CD4-positive, alpha-beta memory T cell (primary cell): Measurements from ENCODE around the gene CHI3L2. TPM values are rescaled to one million over a fixed set of nuclear protein-coding genes. Genes with fewer than 3 reads are reported as not detected.

Source experiments
- CTCF ChIA-PET: fragments of 350-600 bp; sonication (Branson Sonifier 250); formaldehyde crosslinking; loops from one replicate; lab custom pipeline; 2021; ENCODE audit warnings: inconsistent platforms; ENCODE audit not compliant: partially characterized antibody; lab: Charles Lee
- POLR2A ChIA-PET: fragments of 350-600 bp; sonication (Branson Sonifier 250); formaldehyde crosslinking; loops from one replicate; lab custom pipeline; 2021; ENCODE audit not compliant: partially characterized antibody; lab: Charles Lee
- DNase-seq, 5 donors: peaks; one replicate each; pipeline versions ENCODE4 v3.0.0 to v3.0.0-alpha.2; 2020 to 2022; ENCODE audit warnings: mixed read lengths in 1 of 5
- H3K27ac ChIP-seq: one replicate; pipeline ENCODE4 v1.7.0; 2013; ENCODE audit warnings: low read depth, low read length
- H3K27me3 ChIP-seq: 2 replicates; pipeline ENCODE4 v1.7.0; 2013; ENCODE audit warnings: mild to moderate bottlenecking, low read length, moderate library complexity; ENCODE audit not compliant: insufficient read depth
- H3K36me3 ChIP-seq: 2 replicates; pipeline ENCODE4 v1.7.0; 2013; ENCODE audit warnings: mild to moderate bottlenecking, low read length, moderate library complexity; ENCODE audit not compliant: insufficient read depth
- H3K4me1 ChIP-seq: 2 replicates; pipeline ENCODE4 v1.7.0; 2013; ENCODE audit warnings: mild to moderate bottlenecking, low read length, moderate library complexity; ENCODE audit not compliant: insufficient read depth
- H3K4me3 ChIP-seq, 2 donors: one replicate each; pipeline ENCODE4 v1.7.0; 2013; ENCODE audit warnings: low read length in 2 of 2, mild to moderate bottlenecking in 1 of 2
- H3K9me3 ChIP-seq, 2 donors: one replicate each; pipeline ENCODE4 v1.7.0; 2013; ENCODE audit warnings: low read length in 2 of 2, control low read depth in 1 of 2; ENCODE audit not compliant: control insufficient read depth in 1 of 2
- H3K27ac Mint-ChIP-seq, 7 donors: one replicate each; pipeline ENCODE4 v1.8.0; 2020 to 2021; ENCODE audit warnings: mixed read lengths in 7 of 7, mild to moderate bottlenecking in 6 of 7, inconsistent platforms in 3 of 7, moderate library complexity in 3 of 7
- H3K27me3 Mint-ChIP-seq, 2 donors: one replicate each; pipeline ENCODE4 v1.8.0; 2020 to 2021; ENCODE audit warnings: mixed read lengths in 2 of 2
- H3K36me3 Mint-ChIP-seq, 2 donors: one replicate each; pipeline ENCODE4 v1.8.0; 2020 to 2021; ENCODE audit warnings: mixed read lengths in 2 of 2, inconsistent platforms in 1 of 2, mild to moderate bottlenecking in 1 of 2
- H3K4me1 Mint-ChIP-seq, 4 donors: one replicate each; pipeline ENCODE4 v1.8.0; 2020 to 2021; ENCODE audit warnings: mixed read lengths in 4 of 4, mild to moderate bottlenecking in 1 of 4
- H3K4me3 Mint-ChIP-seq, 8 donors: one replicate each; pipeline ENCODE4 v1.8.0; 2020 to 2021; ENCODE audit warnings: mixed read lengths in 8 of 8, mild to moderate bottlenecking in 7 of 8, moderate library complexity in 6 of 8, inconsistent platforms in 3 of 8
- H3K9me3 Mint-ChIP-seq, 8 donors: one replicate each; pipeline ENCODE4 v1.8.0; 2020 to 2021; ENCODE audit warnings: mixed read lengths in 8 of 8, mild to moderate bottlenecking in 5 of 8, inconsistent platforms in 3 of 8, moderate library complexity in 1 of 8
- intact Hi-C: fragments of 100-400 bp; cut with micrococcal nuclease; formaldehyde crosslinking; loops from one replicate; pipeline ENCODE4 v1.15.1; 2023
- polyA plus RNA-seq, 2 donors: library from polyadenylated mRNA; unstranded; fragments of 300-500 nt; fragmentation: Illumina TruSeq; gene quantifications; one replicate each; pipeline ENCODE4 v1.2.3, GENCODE V29; 2021
- total RNA-seq, 2 experiments: library from RNA; stranded (reverse); gene quantifications; one replicate each; pipeline ENCODE4 v1.2.3, GENCODE V29; 2021

Gene CHI3L2
- total and polyA plus RNA-seq, 4 experiments from 2014 or later = 1.7 to 18.2 (median 8.8) TPM

DNA sequence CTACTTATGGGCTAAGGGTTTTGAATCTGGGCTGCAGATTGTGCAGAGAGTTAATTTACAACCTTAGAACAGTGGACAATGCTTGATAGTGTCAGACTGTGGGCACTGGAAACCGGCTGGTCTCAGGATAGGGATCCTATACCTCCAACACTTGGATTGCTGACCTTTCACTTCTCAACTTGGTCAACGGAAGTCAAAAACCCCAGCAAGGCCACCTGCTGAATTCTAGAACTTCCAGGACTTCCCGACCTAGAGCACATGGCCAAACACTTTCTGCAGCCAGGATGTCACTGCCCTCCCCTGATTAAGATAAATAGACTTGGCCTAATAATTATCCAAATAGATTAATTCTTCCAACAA, 26.7 kb upstream of the CHI3L2 start:
- peaks cover 0 to 2% (median 0%) of the 10 kb centered on the region in 8 donors for H3K9me3 Mint-ChIP-seq
- POLR2A ChIA-PET = interaction anchor here (0.7 to 18.1 kb wide), 7 partner anchors 14 to 206 kb away, joined by 3 to 1434 read pairs (median 4); partner anchors contain the start of genes CEPT1, CHI3L2 and DRAM2
- Histone ChIP-seq H3K36me3 (peaks cover 28% of the 10 kb centered on the region), H3K4me1 (peaks cover 69% of the 10 kb centered on the region), H3K27me3 (no peaks in the 10 kb centered on the region), H3K4me3 (peak overlapping the region; percentile 87 to 90), H3K27ac (peak overlapping the region; percentile 84), H3K9me3 (no peaks in the 10 kb centered on the region)
- DNase-seq = no peak
- peaks cover 42 to 57% of the 10 kb centered on the region in 2 donors for H3K36me3 Mint-ChIP-seq
- intact Hi-C loops = loop anchor here (2.0 to 5.0 kb wide), 3 partner anchors 16 to 863 kb away; partner anchors contain the start of genes CEPT1, DRAM2 and RBM15
- H3K27me3 Mint-ChIP-seq = no peaks in the 10 kb centered on the region
- peaks cover 46 to 90% (median 58%) of the 10 kb centered on the region in 4 donors for H3K4me1 Mint-ChIP-seq
- peak overlapping the region; percentile 99 to 100 (median 100) for H3K4me3 Mint-ChIP-seq
- CTCF ChIA-PET = interaction anchor here (1.5 to 19.0 kb wide), 4 partner anchors 20 to 201 kb away, joined by 4 to 623 read pairs (median 34); partner anchors contain the start of gene CHI3L2
- peak overlapping the region; percentile 92 to 98 (median 98) for H3K27ac Mint-ChIP-seq

DNA sequence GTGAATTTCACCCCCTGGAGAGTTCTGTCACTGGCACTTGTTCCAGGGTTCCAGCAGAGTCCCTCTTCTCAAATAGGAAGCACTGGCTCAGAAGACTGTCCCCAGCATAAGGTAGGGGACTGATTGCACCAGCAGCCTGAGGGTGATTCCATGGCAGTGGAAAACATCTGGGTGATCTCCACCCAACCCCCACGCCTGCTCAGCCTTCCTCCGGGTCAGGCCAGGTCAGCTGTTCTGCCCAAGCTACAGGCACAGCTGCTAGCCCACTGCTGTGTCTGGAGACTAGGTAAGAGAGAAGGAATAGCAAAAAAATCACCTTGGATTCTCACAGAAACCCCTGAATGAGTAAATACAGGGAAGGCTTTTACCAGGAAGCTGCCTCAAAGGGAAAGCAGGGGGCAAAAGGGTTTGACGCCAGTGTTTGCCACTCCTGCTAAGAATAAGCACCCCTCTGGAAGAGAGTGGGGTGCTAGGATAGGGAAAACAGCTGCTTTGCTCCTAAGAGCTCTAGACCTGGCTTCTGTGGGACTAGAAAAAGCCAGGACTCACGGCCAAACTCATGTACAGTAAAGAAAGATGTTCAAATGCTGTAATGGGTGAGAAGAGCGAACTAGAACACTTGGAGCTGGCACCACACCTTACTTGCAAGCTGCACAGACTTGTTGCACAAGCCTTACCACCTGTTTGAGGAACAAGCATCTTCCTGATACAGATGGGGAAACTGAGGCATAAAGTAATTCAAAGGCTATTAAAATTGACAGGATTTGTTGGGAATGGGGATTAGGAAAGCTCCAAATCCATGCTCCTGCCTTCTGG, 26.0 kb upstream of the CHI3L2 start:
- H3K27ac ChIP-seq = peak overlapping the region; percentile 84
- ChIA-PET CTCF (interaction anchor here (1.5 to 19.0 kb wide), 3 partner anchors 20 to 171 kb away, joined by 4 to 623 read pairs (median 5); partner anchors contain the start of gene CHI3L2), POLR2A (interaction anchor here (1.2 to 18.1 kb wide), 6 partner anchors 15 to 237 kb away, joined by 3 to 1434 read pairs (median 20); partner anchors contain the start of genes CEPT1, CHI3L2, DRAM2 and LRIF1)
- DNase-seq = no peak
- Mint-ChIP-seq H3K36me3 (peaks cover 34 to 50% of the 10 kb centered on the region in 2 donors), H3K4me3 (peak overlapping the region; percentile 99 to 100 (median 100)), H3K9me3 (peaks cover 0 to 2% (median 0%) of the 10 kb centered on the region in 8 donors), H3K4me1 (peaks cover 43 to 89% (median 57%) of the 10 kb centered on the region in 4 donors), H3K27ac (peak overlapping the region; percentile 92 to 98 (median 98)), H3K27me3 (no peaks in the 10 kb centered on the region)
- H3K27me3 ChIP-seq = no peaks in the 10 kb centered on the region
- H3K4me3 ChIP-seq = peak overlapping the region; percentile 87 to 90
- peaks cover 21% of the 10 kb centered on the region for H3K36me3 ChIP-seq
- intact Hi-C loops = loop anchor here (2.0 to 5.0 kb wide), 3 partner anchors 17 to 864 kb away; partner anchors contain the start of genes CEPT1, DRAM2 and RBM15
- peaks cover 63% of the 10 kb centered on the region for H3K4me1 ChIP-seq
- no peaks in the 10 kb centered on the region for H3K9me3 ChIP-seq

DNA sequence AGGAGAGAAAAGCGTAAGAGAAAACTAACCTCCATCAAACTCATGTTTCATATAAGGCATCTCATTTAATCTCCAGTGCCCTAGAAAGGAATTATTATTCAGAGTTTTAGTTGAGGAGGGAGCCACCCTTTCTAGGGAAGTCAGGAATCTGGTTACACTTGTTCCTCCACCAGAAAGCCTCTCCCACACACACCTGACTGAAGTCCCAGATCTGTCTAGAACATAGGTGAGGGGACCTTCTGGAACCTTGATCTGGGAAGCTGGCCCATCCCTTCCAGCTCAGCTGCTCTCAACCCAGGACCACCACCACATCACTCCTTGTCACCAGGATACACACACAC, 25.2 kb upstream of the CHI3L2 start:
- Mint-ChIP-seq H3K36me3 (peaks cover 26 to 42% of the 10 kb centered on the region in 2 donors), H3K27ac (peak overlapping the region; percentile 92 to 98 (median 98)), H3K9me3 (peaks cover 0 to 2% (median 0%) of the 10 kb centered on the region in 8 donors), H3K4me1 (peaks cover 37 to 85% (median 50%) of the 10 kb centered on the region in 4 donors), H3K27me3 (no peaks in the 10 kb centered on the region), H3K4me3 (peak overlapping the region; percentile 99 to 100 (median 100))
- intact Hi-C loops = loop anchor here (5.0 kb wide), 2 partner anchors 60 to 865 kb away; partner anchors contain the start of genes CEPT1, DRAM2 and RBM15
- CTCF ChIA-PET = interaction anchor here (1.8 to 19.0 kb wide), 2 partner anchors 19 to 132 kb away, joined by 5 to 623 read pairs; partner anchors contain the start of gene CHI3L2
- POLR2A ChIA-PET = interaction anchor here (2.3 to 18.1 kb wide), 4 partner anchors 16 to 238 kb away, joined by 5 to 1434 read pairs (median 135); partner anchors contain the start of genes CEPT1, CHI3L2, DRAM2 and LRIF1
- Histone ChIP-seq H3K4me1 (peaks cover 55% of the 10 kb centered on the region), H3K36me3 (peaks cover 13% of the 10 kb centered on the region), H3K9me3 (no peaks in the 10 kb centered on the region), H3K4me3 (peak overlapping the region in 1 of 2 donors; percentile 65), H3K27ac (peak overlapping the region; percentile 84), H3K27me3 (no peaks in the 10 kb centered on the region)
- no peak for DNase-seq

DNA sequence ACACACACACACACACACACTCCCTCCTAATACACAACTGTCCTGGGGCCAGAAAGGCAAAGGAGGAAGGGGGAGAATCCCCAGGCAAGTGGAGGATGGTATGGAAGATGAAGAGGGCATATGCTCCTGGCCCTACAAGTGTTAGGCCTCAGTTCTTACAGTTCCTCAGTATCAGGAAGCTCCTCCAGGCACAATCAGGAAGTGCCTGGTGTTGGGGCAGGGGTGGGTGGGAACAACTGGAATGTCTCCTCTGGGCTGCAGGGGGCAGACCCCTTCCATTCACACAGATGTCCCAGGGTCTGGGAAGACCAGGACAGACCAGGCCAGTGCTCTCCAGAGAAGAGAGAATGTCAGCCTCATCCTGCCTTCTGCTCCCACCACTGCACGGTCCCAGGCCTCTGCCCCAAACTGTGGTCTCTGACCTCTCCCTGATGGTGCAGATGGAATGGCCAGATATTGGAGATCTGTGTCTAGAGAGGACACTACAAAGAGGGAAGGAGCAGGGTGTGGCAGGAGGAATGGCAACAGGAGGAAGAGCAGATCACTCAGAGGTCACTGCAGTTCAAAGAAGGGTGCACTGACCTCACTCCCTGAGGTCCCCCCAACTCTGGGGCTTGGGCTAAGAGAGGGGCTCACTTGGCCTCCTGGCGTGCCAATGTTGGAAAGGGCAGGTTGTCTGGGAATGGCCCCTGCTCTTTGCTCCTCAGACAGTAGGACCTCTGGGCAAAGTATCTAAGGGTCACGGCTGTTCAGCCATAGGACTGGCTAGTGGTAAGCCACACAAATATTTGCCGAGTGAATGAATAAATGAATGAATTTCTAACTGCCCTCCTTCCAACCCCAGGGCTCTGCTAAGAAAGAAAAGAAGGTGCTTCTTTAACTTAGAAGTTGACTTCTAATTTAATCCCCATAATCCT, 24.5 kb upstream of the CHI3L2 start:
- H3K27me3 Mint-ChIP-seq = no peaks in the 10 kb centered on the region
- H3K9me3 ChIP-seq = no peaks in the 10 kb centered on the region
- no peaks in the 10 kb centered on the region for H3K27me3 ChIP-seq
- intact Hi-C loops = loop anchor here (5.0 kb wide), 2 partner anchors 61 to 866 kb away; partner anchors contain the start of genes CEPT1, DRAM2 and RBM15
- H3K9me3 Mint-ChIP-seq = peaks cover 0 to 2% (median 0%) of the 10 kb centered on the region in 8 donors
- CTCF ChIA-PET = interaction anchor here (0.9 to 19.0 kb wide), 3 partner anchors 15 to 241 kb away, joined by 3 to 623 read pairs (median 5); partner anchors contain the start of gene CHI3L2
- peak overlapping the region; percentile 18 to 65 for H3K4me3 ChIP-seq
- H3K36me3 Mint-ChIP-seq = peaks cover 20 to 35% of the 10 kb centered on the region in 2 donors
- peaks cover 7% of the 10 kb centered on the region for H3K36me3 ChIP-seq
- H3K4me1 Mint-ChIP-seq = peaks cover 40 to 84% (median 51%) of the 10 kb centered on the region in 4 donors
- peak overlapping the region; percentile 84 for H3K27ac ChIP-seq
- peak overlapping the region; percentile 94 to 98 (median 98) for H3K27ac Mint-ChIP-seq
- peaks cover 48% of the 10 kb centered on the region for H3K4me1 ChIP-seq
- POLR2A ChIA-PET = interaction anchor here (0.5 to 18.1 kb wide), 7 partner anchors 16 to 314 kb away, joined by 3 to 1434 read pairs (median 5); partner anchors contain the start of genes C1orf162, CHI3L2 and LRIF1
- no peak for DNase-seq
- peak overlapping the region; percentile 99 to 100 (median 100) for H3K4me3 Mint-ChIP-seq

DNA sequence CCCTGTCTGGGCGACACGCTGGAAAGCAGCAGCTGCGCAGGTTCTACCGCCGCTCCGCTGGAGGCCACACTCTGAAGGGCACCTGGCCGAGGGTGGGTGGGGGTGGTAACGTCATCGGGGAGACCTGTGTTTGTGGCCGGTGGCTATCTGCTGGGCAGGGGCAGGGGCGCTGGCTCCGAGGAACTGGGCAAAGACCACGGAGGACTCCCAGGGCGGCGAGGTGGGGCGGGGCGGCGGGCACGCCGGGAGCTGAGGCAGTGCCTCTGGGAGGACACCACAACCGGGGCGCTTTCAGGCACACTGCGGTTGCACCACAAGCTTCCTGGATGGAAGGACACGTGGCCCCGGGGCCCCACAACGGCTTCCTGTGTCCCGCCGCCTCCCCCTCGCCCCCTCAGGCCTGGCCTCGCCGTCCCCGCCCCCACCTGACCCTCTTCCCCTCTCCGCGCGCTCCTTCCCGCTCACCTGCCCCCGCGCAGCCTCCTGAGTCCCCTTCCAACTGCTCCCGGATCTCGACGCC, 23.8 kb upstream of the CHI3L2 start:
- no peaks in the 10 kb centered on the region for H3K27me3 Mint-ChIP-seq
- intact Hi-C loops = loop anchor here (1.0 to 5.0 kb wide), 3 partner anchors 13 to 866 kb away; partner anchors contain the start of genes CEPT1, DRAM2 and RBM15

More for the DNA sequence above, 23.8 kb upstream of the CHI3L2 start:
- H3K4me1 ChIP-seq = peaks cover 45% of the 10 kb centered on the region
- Mint-ChIP-seq H3K27ac (peak overlapping the region; percentile 94 to 98 (median 98)), H3K4me1 (peaks cover 46 to 83% (median 57%) of the 10 kb centered on the region in 4 donors), H3K4me3 (peak overlapping the region; percentile 99 to 100 (median 100)), H3K36me3 (peaks cover 12 to 28% of the 10 kb centered on the region in 2 donors), H3K9me3 (peaks cover 0 to 2% (median 0%) of the 10 kb centered on the region in 8 donors)
- no peaks in the 10 kb centered on the region for H3K9me3 ChIP-seq
- H3K36me3 ChIP-seq = no peaks in the 10 kb centered on the region
- DNase-seq = peak; percentile 83 to 91 (median 86)
- H3K4me3 ChIP-seq = peak overlapping the region; percentile 18 to 65
- no peaks in the 10 kb centered on the region for H3K27me3 ChIP-seq
- H3K27ac ChIP-seq = peak overlapping the region; percentile 84
- POLR2A ChIA-PET = interaction anchor here (0.5 to 18.1 kb wide), 12 partner anchors 17 to 417 kb away, joined by 3 to 1434 read pairs (median 4); partner anchors contain the start of genes C1orf162, CHI3L2 and LRIF1
- CTCF ChIA-PET = interaction anchor here (0.7 to 19.0 kb wide), 4 partner anchors 10 to 240 kb away, joined by 3 to 623 read pairs (median 4); partner anchors contain the start of gene CHI3L2
